ENCODE results near the gene FRMPD2.

The FRMPD2 gene

GRCh38 chr10:48302515-48303476 lies 28.3 kb upstream of the FRMPD2 start:
- no peaks in the 10 kb centered on the region for H3K27me3 ChIP-seq (ENCODE audit: control insufficient read depth in 1 of 2, insufficient read depth in 2 of 2, low read length in 2 of 2)
- H3K27ac ChIP-seq (ENCODE audit: low read length) = no peak overlapping the region
- no peak overlapping the region for H3K9ac ChIP-seq (ENCODE audit: low read length in 2 of 2)
- H3K4me1 ChIP-seq (ENCODE audit: control insufficient read depth, insufficient read depth, low read length) = peaks cover 3% of the 10 kb centered on the region
- no peak overlapping the region for H3K4me3 ChIP-seq (ENCODE audit: low read length in 2 of 2)
- H3K36me3 ChIP-seq (ENCODE audit: control insufficient read depth in 2 of 2, insufficient read depth in 2 of 2, low read length in 2 of 2) = no peaks in the 10 kb centered on the region
- H3K9me3 ChIP-seq (ENCODE audit: control insufficient read depth in 2 of 2, low read length in 2 of 2) = no peaks in the 10 kb centered on the region

- H3K36me3 ChIP-seq (ENCODE audit: control insufficient read depth in 2 of 2, insufficient read depth in 2 of 2, low read length in 2 of 2) = no peaks in the 10 kb centered on the region
- H3K4me1 ChIP-seq (ENCODE audit: control insufficient read depth, insufficient read depth, low read length) = no peaks in the 10 kb centered on the region
- no peaks in the 10 kb centered on the region for H3K9me3 ChIP-seq (ENCODE audit: control insufficient read depth in 2 of 2, low read length in 2 of 2)
- no peak overlapping the region for H3K27ac ChIP-seq (ENCODE audit: low read length)
- no peak overlapping the region for H3K9ac ChIP-seq (ENCODE audit: low read length in 2 of 2)
- H3K27me3 ChIP-seq (ENCODE audit: control insufficient read depth in 1 of 2, insufficient read depth in 2 of 2, low read length in 2 of 2) = no peaks in the 10 kb centered on the region
- H3K4me3 ChIP-seq (ENCODE audit: low read length in 2 of 2) = no peak overlapping the region
Measured at GRCh38 chr10:48300556-48300955, 26.1 kb upstream of the FRMPD2 start.

- no peak overlapping the region for H3K4me3 ChIP-seq (ENCODE audit: low read length in 2 of 2)
- H3K27ac ChIP-seq (ENCODE audit: low read length) = no peak overlapping the region
- H3K27me3 ChIP-seq (ENCODE audit: control insufficient read depth in 1 of 2, insufficient read depth in 2 of 2, low read length in 2 of 2) = no peaks in the 10 kb centered on the region
- H3K9me3 ChIP-seq (ENCODE audit: control insufficient read depth in 2 of 2, low read length in 2 of 2) = no peaks in the 10 kb centered on the region
- H3K36me3 ChIP-seq (ENCODE audit: control insufficient read depth in 2 of 2, insufficient read depth in 2 of 2, low read length in 2 of 2) = no peaks in the 10 kb centered on the region
- no peak overlapping the region for H3K9ac ChIP-seq (ENCODE audit: low read length in 2 of 2)
- H3K4me1 ChIP-seq (ENCODE audit: control insufficient read depth, insufficient read depth, low read length) = no peaks in the 10 kb centered on the region
Measured at GRCh38 chr10:48299692-48300091, 25.2 kb upstream of the FRMPD2 start.

- no peak overlapping the region for H3K27ac ChIP-seq (ENCODE audit: low read length)
- H3K27me3 ChIP-seq (ENCODE audit: control insufficient read depth in 1 of 2, insufficient read depth in 2 of 2, low read length in 2 of 2) = no peaks in the 10 kb centered on the region
- H3K4me1 ChIP-seq (ENCODE audit: control insufficient read depth, insufficient read depth, low read length) = no peaks in the 10 kb centered on the region
- H3K9me3 ChIP-seq (ENCODE audit: control insufficient read depth in 2 of 2, low read length in 2 of 2) = no peaks in the 10 kb centered on the region
- H3K4me3 ChIP-seq (ENCODE audit: low read length in 2 of 2) = no peak overlapping the region
- H3K9ac ChIP-seq (ENCODE audit: low read length in 2 of 2) = no peak overlapping the region
- no peaks in the 10 kb centered on the region for H3K36me3 ChIP-seq (ENCODE audit: control insufficient read depth in 2 of 2, insufficient read depth in 2 of 2, low read length in 2 of 2)
Measured at GRCh38 chr10:48299066-48299465, 24.6 kb upstream of the FRMPD2 start.

GRCh38 chr10:48296576-48297098 lies 22.1 kb upstream of the FRMPD2 start:
- Histone ChIP-seq H3K27me3 (ENCODE audit: control insufficient read depth in 1 of 2, insufficient read depth in 2 of 2, low read length in 2 of 2) (no peaks in the 10 kb centered on the region), H3K4me3 (ENCODE audit: low read length in 2 of 2) (no peak overlapping the region), H3K27ac (ENCODE audit: low read length) (no peak overlapping the region)

GRCh38 chr10:48294431-48294830 lies 19.9 kb upstream of the FRMPD2 start:
- Histone ChIP-seq H3K27ac (ENCODE audit: low read length) (no peak overlapping the region), H3K4me1 (ENCODE audit: control insufficient read depth, insufficient read depth, low read length) (no peaks in the 10 kb centered on the region), H3K36me3 (ENCODE audit: control insufficient read depth in 2 of 2, insufficient read depth in 2 of 2, low read length in 2 of 2) (no peaks in the 10 kb centered on the region), H3K9me3 (ENCODE audit: control insufficient read depth in 2 of 2, low read length in 2 of 2) (no peaks in the 10 kb centered on the region), H3K27me3 (ENCODE audit: control insufficient read depth in 1 of 2, insufficient read depth in 2 of 2, low read length in 2 of 2) (no peaks in the 10 kb centered on the region), H3K9ac (ENCODE audit: low read length in 2 of 2) (no peak overlapping the region), H3K4me3 (ENCODE audit: low read length in 2 of 2) (no peak overlapping the region)

More at GRCh38 chr10:48296576-48297098, 22.1 kb upstream of the FRMPD2 start:
- Histone ChIP-seq H3K9me3 (ENCODE audit: control insufficient read depth in 2 of 2, low read length in 2 of 2) (no peaks in the 10 kb centered on the region), H3K9ac (ENCODE audit: low read length in 2 of 2) (no peak overlapping the region), H3K36me3 (ENCODE audit: control insufficient read depth in 2 of 2, insufficient read depth in 2 of 2, low read length in 2 of 2) (no peaks in the 10 kb centered on the region), H3K4me1 (ENCODE audit: control insufficient read depth, insufficient read depth, low read length) (no peaks in the 10 kb centered on the region)

- Histone ChIP-seq H3K27ac (ENCODE audit: low read length) (no peak overlapping the region), H3K27me3 (ENCODE audit: control insufficient read depth in 1 of 2, insufficient read depth in 2 of 2, low read length in 2 of 2) (no peaks in the 10 kb centered on the region), H3K4me1 (ENCODE audit: control insufficient read depth, insufficient read depth, low read length) (peaks cover 4% of the 10 kb centered on the region), H3K9me3 (ENCODE audit: control insufficient read depth in 2 of 2, low read length in 2 of 2) (no peaks in the 10 kb centered on the region), H3K9ac (ENCODE audit: low read length in 2 of 2) (no peak overlapping the region), H3K4me3 (ENCODE audit: low read length in 2 of 2) (no peak overlapping the region), H3K36me3 (ENCODE audit: control insufficient read depth in 2 of 2, insufficient read depth in 2 of 2, low read length in 2 of 2) (no peaks in the 10 kb centered on the region)
Measured at GRCh38 chr10:48292616-48293015, 18.1 kb upstream of the FRMPD2 start.

- no peak overlapping the region for H3K9ac ChIP-seq (ENCODE audit: low read length in 2 of 2)
- no peak overlapping the region for H3K27ac ChIP-seq (ENCODE audit: low read length)
- no peaks in the 10 kb centered on the region for H3K27me3 ChIP-seq (ENCODE audit: control insufficient read depth in 1 of 2, insufficient read depth in 2 of 2, low read length in 2 of 2)
- peaks cover 0 to 3% of the 10 kb centered on the region in 2 donors for H3K9me3 ChIP-seq (ENCODE audit: control insufficient read depth in 2 of 2, low read length in 2 of 2)
- H3K4me3 ChIP-seq (ENCODE audit: low read length in 2 of 2) = no peak overlapping the region
- no peaks in the 10 kb centered on the region for H3K36me3 ChIP-seq (ENCODE audit: control insufficient read depth in 2 of 2, insufficient read depth in 2 of 2, low read length in 2 of 2)
- peaks cover 6% of the 10 kb centered on the region for H3K4me1 ChIP-seq (ENCODE audit: control insufficient read depth, insufficient read depth, low read length)
Measured at GRCh38 chr10:48291190-48291589, 16.7 kb upstream of the FRMPD2 start.

- H3K4me1 ChIP-seq (ENCODE audit: control insufficient read depth, insufficient read depth, low read length) = peaks cover 9% of the 10 kb centered on the region
- H3K9ac ChIP-seq (ENCODE audit: low read length in 2 of 2) = no peak overlapping the region
- H3K27ac ChIP-seq (ENCODE audit: low read length) = no peak overlapping the region
- no peak overlapping the region for H3K4me3 ChIP-seq (ENCODE audit: low read length in 2 of 2)
- H3K36me3 ChIP-seq (ENCODE audit: control insufficient read depth in 2 of 2, insufficient read depth in 2 of 2, low read length in 2 of 2) = no peaks in the 10 kb centered on the region
- peaks cover 0 to 2% of the 10 kb centered on the region in 2 donors for H3K27me3 ChIP-seq (ENCODE audit: control insufficient read depth in 1 of 2, insufficient read depth in 2 of 2, low read length in 2 of 2)
- H3K9me3 ChIP-seq (ENCODE audit: control insufficient read depth in 2 of 2, low read length in 2 of 2) = peaks cover 0 to 4% of the 10 kb centered on the region in 2 donors
Measured at GRCh38 chr10:48290286-48290685, 15.8 kb upstream of the FRMPD2 start.

GRCh38 chr10:48289501-48290238 lies 15.2 kb upstream of the FRMPD2 start:
- H3K27ac ChIP-seq (ENCODE audit: low read length) = no peak overlapping the region
- no peak overlapping the region for H3K4me3 ChIP-seq (ENCODE audit: low read length in 2 of 2)
- no peaks in the 10 kb centered on the region for H3K36me3 ChIP-seq (ENCODE audit: control insufficient read depth in 2 of 2, insufficient read depth in 2 of 2, low read length in 2 of 2)
- H3K9ac ChIP-seq (ENCODE audit: low read length in 2 of 2) = no peak overlapping the region
- H3K27me3 ChIP-seq (ENCODE audit: control insufficient read depth in 1 of 2, insufficient read depth in 2 of 2, low read length in 2 of 2) = peaks cover 0 to 5% of the 10 kb centered on the region in 2 donors
- H3K9me3 ChIP-seq (ENCODE audit: control insufficient read depth in 2 of 2, low read length in 2 of 2) = peaks cover 0 to 4% of the 10 kb centered on the region in 2 donors
- H3K4me1 ChIP-seq (ENCODE audit: control insufficient read depth, insufficient read depth, low read length) = peaks cover 9% of the 10 kb centered on the region

Measured in stomach smooth muscle (tissue), 2 donors.